ENCODE results near the gene ATP8B4.

GRCh38 chr15:50066202-50066601, 52.8 kb downstream of the ATP8B4 start:
- no peak for TF ChIP-seq CTCF (IDR thresholded peaks at IDR 0.05)
- TF ChIP-seq POLR2A (IDR thresholded peaks at IDR 0.05) = no peak

All from prostate gland (tissue), 2 donors.